GM19239 (cell line): ENCODE data around the gene RPL36A.

ENCODE experiments used
- DNase-seq: peaks from one replicate; pipeline ENCODE4 v3.0.0; 2011; ENCODE audit warnings: low spot score; ENCODE audit not compliant: insufficient read length
- FAIRE-seq: peaks from 2 replicates; lab custom pipeline; 2011; peaks lifted over from hg19 to GRCh38; lab: Jason Lieb, UNC

RPL36A gene

GRCh38 chrX:101390664-101391525, at the start of gene RPL36A:
RPL36A (plus strand) TSS chrX:101391011; CDS start chrX:101391044, 33 bp downstream.
- DNase-seq (no peak), FAIRE-seq (peak; percentile 96)

GRCh38 chrX:101347859-101348451, 42.9 kb upstream of the RPL36A start:
- FAIRE-seq (peak; percentile 62), DNase-seq (no peak)

GRCh38 chrX:101348452-101349192, 42.2 kb upstream of the RPL36A start, which contains the start of gene TIMM8A:
TIMM8A (minus strand) TSS chrX:101348742; CDS start chrX:101348664, 78 bp downstream.
- peak; percentile 97 for FAIRE-seq
- peak; percentile 58 for DNase-seq

DNA sequence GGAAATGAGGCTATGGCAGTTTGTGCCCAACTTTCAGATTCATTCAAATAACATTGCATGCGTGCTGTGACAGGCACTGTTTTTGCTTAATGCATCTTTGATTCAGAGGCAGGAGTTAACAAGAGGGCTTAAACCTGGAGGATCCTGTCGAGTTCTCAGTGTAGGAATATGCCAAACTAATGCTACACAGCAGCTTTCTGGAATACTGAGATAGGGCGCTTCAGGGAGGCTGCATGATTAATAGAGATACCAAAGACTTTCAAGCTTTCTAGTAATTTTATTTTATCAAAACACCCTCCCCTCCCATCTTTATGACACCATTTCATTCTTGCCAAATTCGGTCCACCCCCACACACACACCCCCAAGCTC, 41.6 kb upstream of the RPL36A start:
- FAIRE-seq = no peak

DNA sequence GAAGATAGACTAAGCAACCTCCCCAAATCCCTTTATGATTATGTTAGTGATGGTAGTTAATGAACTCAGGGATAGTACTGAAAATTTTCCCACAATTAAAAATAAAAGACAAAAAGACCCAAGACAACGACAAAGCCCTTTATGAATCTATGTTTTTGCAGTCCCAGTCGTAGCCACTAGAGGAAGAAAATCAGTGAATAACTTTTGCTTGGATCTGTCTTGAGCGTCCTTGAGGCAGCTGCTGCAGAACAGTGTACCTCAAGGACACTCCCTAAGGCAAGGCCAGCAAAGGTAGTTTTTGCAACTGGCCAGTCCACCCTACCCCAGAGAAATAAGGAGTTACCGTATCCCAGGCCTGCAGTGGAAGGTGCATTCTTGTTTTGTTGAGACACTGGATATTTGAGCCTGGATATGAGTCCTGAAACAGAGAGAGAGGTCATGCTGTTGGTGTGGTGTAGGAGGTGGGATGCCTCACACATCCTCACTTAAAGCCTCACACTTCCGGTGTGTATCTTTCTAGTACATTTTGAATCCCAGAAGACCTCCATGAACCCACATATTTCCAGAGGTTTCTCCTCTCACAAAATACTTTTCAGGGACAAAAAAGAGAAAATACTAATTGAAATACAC, 33.5 kb upstream of the RPL36A start:
- DNase-seq (no peak), FAIRE-seq (no peak)

More for the DNA sequence above, 41.6 kb upstream of the RPL36A start:
- no peak for DNase-seq

DNA sequence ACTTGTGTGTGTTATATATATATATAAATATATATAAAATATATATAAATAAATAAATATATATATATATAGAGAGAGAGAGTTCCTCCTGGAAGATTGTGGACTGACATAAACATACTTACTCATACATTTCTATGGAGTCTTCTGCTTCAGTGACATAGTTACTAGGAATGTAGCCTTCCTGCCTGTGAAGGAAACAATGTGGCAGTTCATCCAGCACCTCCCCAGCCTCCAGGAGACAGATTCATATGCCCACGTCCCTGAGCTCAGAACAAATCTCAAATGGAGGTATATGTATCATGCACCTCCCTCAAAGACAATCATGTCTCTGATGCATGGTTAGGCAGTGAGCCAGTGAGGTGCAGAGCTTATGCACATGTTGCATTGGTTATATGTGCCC, 30.8 kb upstream of the RPL36A start:
- DNase-seq (no peak), FAIRE-seq (peak; percentile 71)

DNA sequence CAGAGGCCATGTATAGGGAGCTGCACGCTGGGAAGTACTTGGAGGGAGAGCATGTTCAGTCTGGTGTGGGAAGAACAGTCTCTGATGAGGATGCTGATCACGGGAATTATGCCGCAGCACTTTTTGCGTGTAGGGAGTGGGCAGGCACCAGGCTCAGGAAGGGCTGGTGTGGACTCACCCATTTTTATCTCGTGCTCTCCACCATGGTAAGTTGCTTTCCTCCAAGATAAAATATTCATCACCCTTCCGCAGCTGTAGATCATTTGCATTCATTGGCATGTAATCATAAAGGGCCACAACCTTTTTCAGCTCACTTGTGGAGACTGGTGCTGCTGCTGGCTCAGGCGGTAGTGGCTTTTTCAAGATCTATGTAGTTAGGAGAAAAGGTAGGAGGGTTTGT, 30.4 kb upstream of the RPL36A start:
- no peak for DNase-seq
- FAIRE-seq = no peak

- DNase-seq (no peak), FAIRE-seq (no peak)
Measured at GRCh38 chrX:101362116-101362515, 28.7 kb upstream of the RPL36A start.

- FAIRE-seq (no peak), DNase-seq (no peak)
Measured at GRCh38 chrX:101362757-101363156, 28.1 kb upstream of the RPL36A start.

DNA sequence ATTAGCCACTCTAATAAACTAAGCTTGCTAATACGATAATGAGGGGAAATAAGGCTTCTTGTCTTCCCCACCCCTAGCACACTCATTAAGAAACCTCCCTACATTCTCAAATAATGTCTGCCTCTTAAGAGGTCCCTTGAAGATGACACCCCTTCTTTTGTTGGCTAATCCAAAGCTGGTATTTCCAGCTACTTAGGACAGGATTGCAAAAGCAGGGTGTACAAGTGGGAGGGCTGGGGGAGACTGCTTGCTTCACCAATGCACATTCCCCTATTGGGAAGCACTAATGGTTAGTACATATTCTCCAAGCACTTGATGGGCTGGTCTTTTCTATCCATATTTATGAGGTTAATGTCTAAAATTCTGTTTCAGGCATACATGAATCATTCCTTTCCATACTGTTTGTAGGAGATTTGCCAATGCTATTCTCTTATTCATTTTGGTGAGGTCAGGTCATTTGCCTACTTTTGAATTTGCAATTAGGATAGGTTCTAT, 25.5 kb upstream of the RPL36A start:
- DNase-seq (no peak), FAIRE-seq (no peak)

DNA sequence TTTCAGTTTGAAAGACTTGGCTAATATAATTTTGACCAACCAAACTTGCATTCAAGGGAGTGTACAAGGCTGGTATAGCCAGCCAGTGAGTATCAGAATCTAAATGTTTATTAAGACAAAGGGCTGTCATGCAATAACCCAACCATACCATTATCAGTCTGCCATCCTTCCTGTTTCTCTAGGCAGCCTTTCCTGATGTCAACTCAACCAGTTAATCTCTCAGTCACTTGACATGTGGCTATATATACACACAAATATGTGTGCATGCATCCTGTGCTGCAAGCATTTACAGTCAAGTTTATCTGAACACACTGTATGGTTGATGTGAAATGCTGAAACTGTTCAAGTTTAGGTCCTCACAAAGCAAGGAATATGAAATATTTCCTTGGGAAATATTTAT, 22.0 kb upstream of the RPL36A start:
- DNase-seq (no peak), FAIRE-seq (peak; percentile 65)

- FAIRE-seq = no peak
Measured at GRCh38 chrX:101369687-101370086, 21.1 kb upstream of the RPL36A start.

DNA sequence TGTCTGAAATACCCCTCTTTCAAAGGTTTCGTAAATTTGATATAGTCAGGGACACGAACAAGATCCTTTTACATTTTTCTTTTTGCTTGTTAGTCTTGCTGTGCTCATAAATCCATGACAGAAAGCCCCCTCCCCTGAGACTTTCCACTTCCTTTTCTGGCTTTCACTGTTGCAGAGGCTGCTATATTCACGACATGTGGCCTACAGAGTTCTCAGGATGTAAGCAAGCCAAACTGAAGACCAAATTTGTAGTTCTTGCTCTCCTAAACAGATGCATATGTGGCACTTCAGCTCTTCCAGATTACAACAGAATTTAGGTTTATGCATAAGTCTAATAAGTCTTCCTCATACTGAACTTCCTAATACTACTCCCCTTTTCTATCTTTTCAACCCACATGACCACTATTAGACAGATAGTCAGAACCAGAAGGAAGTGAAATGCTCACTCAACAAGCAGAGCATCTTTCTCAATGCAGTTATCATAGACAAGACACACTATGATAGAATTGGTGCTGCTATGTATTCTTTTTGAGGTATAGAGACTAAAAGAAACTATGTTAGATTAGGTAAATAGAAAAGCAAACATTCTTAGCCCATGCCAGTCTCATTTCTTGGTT, 19.8 kb upstream of the RPL36A start:
- peak; percentile 95 for FAIRE-seq

More at GRCh38 chrX:101369687-101370086, 21.1 kb upstream of the RPL36A start:
- no peak for DNase-seq

DNA sequence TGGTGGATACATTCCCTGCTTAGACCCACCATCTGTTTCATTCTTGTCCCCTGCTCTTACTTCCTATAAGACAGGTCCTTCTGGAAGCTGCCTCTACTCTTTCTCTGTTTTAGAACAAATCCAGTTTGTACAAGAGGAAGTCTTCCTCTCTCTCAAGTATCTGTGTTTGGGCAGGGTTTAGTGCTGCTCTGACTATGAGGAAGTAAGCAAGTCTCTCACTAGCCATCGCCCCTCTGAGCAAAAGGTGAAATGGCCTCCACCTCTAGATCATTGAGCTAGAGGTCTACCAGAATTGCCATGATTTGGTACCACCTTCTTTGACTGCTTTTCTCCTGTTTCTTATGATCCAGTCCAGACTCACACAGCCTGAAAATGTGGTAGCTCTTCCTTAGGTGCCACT, 13.3 kb upstream of the RPL36A start:
- FAIRE-seq = peak; percentile 84
- no peak for DNase-seq

More for the DNA sequence above, 19.8 kb upstream of the RPL36A start:
- DNase-seq = no peak

GRCh38 chrX:101383679-101384205, 7.1 kb upstream of the RPL36A start:
- FAIRE-seq (peak; percentile 99), DNase-seq (peak; percentile 35)

- no peak for DNase-seq
- peak; percentile 33 for FAIRE-seq
Measured at GRCh38 chrX:101385026-101385684, 5.7 kb upstream of the RPL36A start.

GRCh38 chrX:101385795-101386541, 4.8 kb upstream of the RPL36A start, which contains the start of gene BTK:
BTK (minus strand) TSS chrX:101386191; CDS start chrX:101375284, 10,907 bp downstream.
- no peak for DNase-seq

DNA sequence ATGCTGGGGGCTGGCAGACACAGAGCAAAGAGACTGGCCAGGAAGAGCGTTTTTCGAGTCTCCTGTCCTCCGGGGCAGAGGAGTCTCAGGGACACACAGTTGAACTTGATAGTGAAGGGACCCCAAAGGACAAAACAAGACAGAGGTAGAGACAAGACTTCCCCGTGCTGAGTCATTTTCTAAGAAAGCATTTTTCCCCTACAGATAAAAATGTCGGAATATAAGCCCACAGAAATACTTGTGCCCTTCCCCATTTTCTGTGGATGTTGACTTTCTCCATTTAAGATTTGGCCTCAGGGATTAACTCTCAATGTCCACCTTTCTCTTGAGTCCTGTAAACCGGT, 4.3 kb upstream of the RPL36A start:
- no peak for DNase-seq
- FAIRE-seq = no peak

More at GRCh38 chrX:101385795-101386541, 4.8 kb upstream of the RPL36A start, which contains the start of gene BTK:
- FAIRE-seq = peak; percentile 100
